Ascending aorta (tissue), 2 donors: ENCODE results near the gene ADAM19. TPM values are rescaled to one million over a fixed set of nuclear protein-coding genes. Genes with fewer than 3 reads are reported as not detected.
A peak's percentile ranks its signal among the peaks of the same experiment; 100 is the strongest.

Source experiments
- DNase-seq, 2 donors: peaks; one replicate each; pipeline ENCODE4 v3.0.0-alpha.2; 2019; ENCODE audit warnings: low spot score in 2 of 2
- H3K27ac ChIP-seq, 2 donors: fragments of 200-600 bp; sonication (generic); one replicate each; pipeline ENCODE4 v1.5.1; 2016 to 2017; ENCODE audit warnings: mild to moderate bottlenecking in 1 of 2
- H3K27me3 ChIP-seq: fragments of 200-600 bp; sonication (generic); one replicate; pipeline ENCODE4 v1.5.1; 2017
- H3K36me3 ChIP-seq, 2 donors: fragments of 200-600 bp; sonication (generic); one replicate each; pipeline ENCODE4 v1.5.1; 2016
- H3K4me1 ChIP-seq, 2 donors: fragments of 200-600 bp; sonication (generic); one replicate each; pipeline ENCODE4 v1.5.1; 2016 to 2017; ENCODE audit warnings: mild to moderate bottlenecking in 1 of 2
- H3K4me3 ChIP-seq, 2 donors: fragments of 200-600 bp; sonication (generic); one replicate each; pipeline ENCODE4 v1.5.1; 2016 to 2017; ENCODE audit warnings: mild to moderate bottlenecking in 1 of 2
- H3K9me3 ChIP-seq, 2 donors: fragments of 200-600 bp; sonication (generic); one replicate each; pipeline ENCODE4 v1.5.1; 2016
- intact Hi-C: fragments of 100-400 bp; cut with DNase I; formaldehyde crosslinking; loops from one replicate; pipeline ENCODE4 v1.15.1; 2023
- total RNA-seq: library from RNA; depleted of rRNA; stranded (reverse); fragments of >200 nt; gene quantifications from one replicate; pipeline ENCODE4 v1.1.0, GENCODE V29; 2016
- TF ChIP-seq, protein P1 (sequence below), 3 experiments: fragments of 200-600 bp in 2 of 3; fragments of 450-650 bp in 1 of 3; sonication (generic) in 2 of 3; IDR thresholded peaks; one replicate each; pipeline ENCODE4 v1.5.1; 2016 to 2019; ENCODE audit warnings: antibody characterized with exemption in 3 of 3, mild to moderate bottlenecking in 1 of 3, moderate library complexity in 1 of 3

ADAM19 gene
- total RNA-seq, 1 donor from 2014 or later, result 11.7 TPM

DNA sequence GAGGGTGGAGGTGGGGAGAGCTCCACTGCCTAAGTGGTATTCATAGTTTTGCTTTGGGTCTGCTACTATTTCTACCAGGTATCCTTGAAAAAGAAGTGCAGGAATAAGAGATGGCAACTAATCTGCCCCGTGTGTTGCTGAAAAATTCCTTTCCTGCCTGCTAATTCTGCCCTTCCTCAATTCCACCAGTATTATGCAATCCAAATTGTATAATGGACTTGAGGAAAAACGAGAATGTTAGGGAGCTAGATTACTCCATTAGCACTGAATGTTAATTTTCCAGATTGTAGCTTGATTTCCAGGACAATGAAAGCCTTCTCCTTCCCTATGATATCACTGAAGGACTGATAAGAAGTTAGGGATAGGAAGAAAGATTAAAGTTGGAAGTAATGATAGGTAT, 16.9 kb downstream of the ADAM19 start:
- intact Hi-C loops, result no loop called here
- H3K4me3 ChIP-seq, result no peak overlapping the region
- H3K9me3 ChIP-seq, result no peaks in the 10 kb centered on the region
- no peaks in the 10 kb centered on the region for H3K27me3 ChIP-seq
- H3K36me3 ChIP-seq, result no peaks in the 10 kb centered on the region
- H3K4me1 ChIP-seq, result peaks cover 9 to 36% of the 10 kb centered on the region in 2 donors
- TF ChIP-seq, protein P1, sequence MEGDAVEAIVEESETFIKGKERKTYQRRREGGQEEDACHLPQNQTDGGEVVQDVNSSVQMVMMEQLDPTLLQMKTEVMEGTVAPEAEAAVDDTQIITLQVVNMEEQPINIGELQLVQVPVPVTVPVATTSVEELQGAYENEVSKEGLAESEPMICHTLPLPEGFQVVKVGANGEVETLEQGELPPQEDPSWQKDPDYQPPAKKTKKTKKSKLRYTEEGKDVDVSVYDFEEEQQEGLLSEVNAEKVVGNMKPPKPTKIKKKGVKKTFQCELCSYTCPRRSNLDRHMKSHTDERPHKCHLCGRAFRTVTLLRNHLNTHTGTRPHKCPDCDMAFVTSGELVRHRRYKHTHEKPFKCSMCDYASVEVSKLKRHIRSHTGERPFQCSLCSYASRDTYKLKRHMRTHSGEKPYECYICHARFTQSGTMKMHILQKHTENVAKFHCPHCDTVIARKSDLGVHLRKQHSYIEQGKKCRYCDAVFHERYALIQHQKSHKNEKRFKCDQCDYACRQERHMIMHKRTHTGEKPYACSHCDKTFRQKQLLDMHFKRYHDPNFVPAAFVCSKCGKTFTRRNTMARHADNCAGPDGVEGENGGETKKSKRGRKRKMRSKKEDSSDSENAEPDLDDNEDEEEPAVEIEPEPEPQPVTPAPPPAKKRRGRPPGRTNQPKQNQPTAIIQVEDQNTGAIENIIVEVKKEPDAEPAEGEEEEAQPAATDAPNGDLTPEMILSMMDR (IDR thresholded peaks at IDR 0.05), result no peak
- peak in 1 of 2 donors; percentile 45 for DNase-seq
- peak overlapping the region; percentile 54 to 56 for H3K27ac ChIP-seq

DNA sequence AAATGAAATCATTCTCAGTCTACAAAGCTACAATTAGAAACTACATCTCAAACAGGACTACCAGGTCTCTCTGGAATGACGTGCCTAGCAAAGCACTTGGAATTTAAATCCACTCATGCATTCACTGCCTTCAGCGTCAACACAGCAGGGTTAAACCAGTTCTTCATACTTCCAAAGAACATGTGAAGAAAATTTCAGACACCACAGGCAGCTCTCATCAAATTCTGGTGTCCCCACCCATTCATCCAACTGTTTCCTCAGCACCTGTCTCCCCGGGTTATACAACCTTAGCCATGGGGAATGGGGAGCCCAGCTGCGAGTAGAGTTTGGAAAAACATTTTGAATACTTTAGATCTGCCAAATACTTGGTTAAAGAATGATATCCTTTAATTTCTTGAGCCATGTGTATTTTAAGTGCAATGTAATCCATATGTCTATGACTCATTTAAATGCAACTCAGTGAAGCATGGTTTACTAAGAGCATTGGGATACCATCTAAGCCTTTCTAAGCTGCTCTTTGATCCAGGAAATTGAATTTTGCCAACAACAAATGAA, 17.5 kb downstream of the ADAM19 start:
- no peaks in the 10 kb centered on the region for H3K27me3 ChIP-seq
- intact Hi-C loops, result no loop called here
- H3K4me1 ChIP-seq, result peaks cover 8 to 30% of the 10 kb centered on the region in 2 donors
- H3K36me3 ChIP-seq, result no peaks in the 10 kb centered on the region
- no peaks in the 10 kb centered on the region for H3K9me3 ChIP-seq
- H3K27ac ChIP-seq, result peak overlapping the region; percentile 54 to 56
- DNase-seq, result peak in 1 of 2 donors; percentile 13
- TF ChIP-seq, protein P1 (IDR thresholded peaks at IDR 0.05), result no peak
- H3K4me3 ChIP-seq, result no peak overlapping the region

DNA sequence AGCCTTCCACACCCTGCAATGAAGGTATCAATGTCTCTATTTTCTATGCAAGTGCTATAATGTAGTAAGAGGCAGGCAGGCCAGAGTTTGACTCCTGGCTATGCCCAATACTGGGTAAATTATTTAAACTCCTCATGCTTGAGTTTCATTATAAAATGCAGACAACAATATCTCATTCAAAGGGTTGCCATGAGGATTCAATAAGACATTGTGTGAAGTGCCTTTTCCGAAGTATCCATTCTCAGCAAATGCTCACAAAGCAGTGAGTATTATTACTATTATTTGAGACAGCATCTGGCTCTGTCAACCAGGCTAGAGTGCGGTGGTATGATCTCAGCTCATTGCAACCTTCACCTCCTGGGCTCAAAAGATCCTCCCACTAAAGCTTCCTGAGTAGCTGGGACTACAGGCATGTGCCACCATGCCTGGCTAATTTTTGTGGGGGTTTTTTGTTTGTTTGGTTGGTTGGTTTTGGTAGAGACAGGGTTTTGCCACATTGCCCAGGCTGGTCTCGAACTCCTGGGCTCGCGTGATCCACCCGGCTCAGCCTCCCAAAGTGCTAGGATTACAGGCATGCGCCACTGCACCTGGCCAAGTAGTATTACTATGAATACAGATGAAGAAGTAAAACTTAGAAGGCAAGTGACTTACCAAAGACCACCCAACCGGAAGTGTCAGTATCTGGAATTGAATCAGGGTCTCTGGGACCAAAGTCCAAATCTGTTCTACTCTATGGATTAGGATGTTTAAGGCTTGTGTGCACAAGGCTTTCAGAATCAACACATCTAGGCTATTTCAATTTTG, 18.8 kb downstream of the ADAM19 start:
- intact Hi-C loops, result no loop called here
- H3K27ac ChIP-seq, result peak overlapping the region in 1 of 2 donors; percentile 23
- no peaks in the 10 kb centered on the region for H3K36me3 ChIP-seq
- H3K4me3 ChIP-seq, result no peak overlapping the region
- H3K27me3 ChIP-seq, result no peaks in the 10 kb centered on the region
- H3K9me3 ChIP-seq, result no peaks in the 10 kb centered on the region
- no peak for DNase-seq
- peaks cover 3 to 21% of the 10 kb centered on the region in 2 donors for H3K4me1 ChIP-seq
- TF ChIP-seq, protein P1 (IDR thresholded peaks at IDR 0.05), result no peak

DNA sequence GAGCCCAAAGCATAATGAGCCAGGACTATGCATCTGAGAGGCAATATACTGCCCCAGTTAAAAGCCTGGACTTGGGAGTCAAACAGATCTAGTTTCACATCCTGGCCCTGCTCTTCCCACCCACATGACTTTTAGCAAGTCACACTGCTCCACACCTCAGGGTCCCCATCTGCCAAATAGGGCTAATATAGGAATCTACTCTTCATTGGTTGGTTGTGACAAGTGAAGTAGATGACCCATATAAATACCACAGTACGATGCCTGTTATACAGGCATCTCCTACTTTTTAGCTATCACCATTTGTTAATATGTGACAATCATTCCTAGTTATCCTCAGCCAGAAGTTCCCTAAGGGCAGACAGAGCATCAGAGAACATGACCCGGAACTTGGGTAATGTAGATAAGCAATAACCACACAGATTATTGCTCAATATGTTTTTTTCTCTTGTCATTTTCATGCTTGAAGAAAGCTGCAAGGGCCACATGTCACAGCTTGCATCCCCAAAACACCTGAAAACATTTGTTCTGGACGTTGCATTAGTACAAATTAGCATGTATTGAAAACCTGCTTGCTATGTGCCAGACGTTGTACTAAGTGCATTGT, 20.4 kb downstream of the ADAM19 start:
- H3K36me3 ChIP-seq, result no peaks in the 10 kb centered on the region
- H3K9me3 ChIP-seq, result no peaks in the 10 kb centered on the region
- no peak for DNase-seq
- H3K27ac ChIP-seq, result no peak overlapping the region
- TF ChIP-seq, protein P1 (IDR thresholded peaks at IDR 0.05), result no peak
- peaks cover 3 to 11% of the 10 kb centered on the region in 2 donors for H3K4me1 ChIP-seq
- H3K4me3 ChIP-seq, result no peak overlapping the region
- intact Hi-C loops, result no loop called here
- H3K27me3 ChIP-seq, result no peaks in the 10 kb centered on the region

DNA sequence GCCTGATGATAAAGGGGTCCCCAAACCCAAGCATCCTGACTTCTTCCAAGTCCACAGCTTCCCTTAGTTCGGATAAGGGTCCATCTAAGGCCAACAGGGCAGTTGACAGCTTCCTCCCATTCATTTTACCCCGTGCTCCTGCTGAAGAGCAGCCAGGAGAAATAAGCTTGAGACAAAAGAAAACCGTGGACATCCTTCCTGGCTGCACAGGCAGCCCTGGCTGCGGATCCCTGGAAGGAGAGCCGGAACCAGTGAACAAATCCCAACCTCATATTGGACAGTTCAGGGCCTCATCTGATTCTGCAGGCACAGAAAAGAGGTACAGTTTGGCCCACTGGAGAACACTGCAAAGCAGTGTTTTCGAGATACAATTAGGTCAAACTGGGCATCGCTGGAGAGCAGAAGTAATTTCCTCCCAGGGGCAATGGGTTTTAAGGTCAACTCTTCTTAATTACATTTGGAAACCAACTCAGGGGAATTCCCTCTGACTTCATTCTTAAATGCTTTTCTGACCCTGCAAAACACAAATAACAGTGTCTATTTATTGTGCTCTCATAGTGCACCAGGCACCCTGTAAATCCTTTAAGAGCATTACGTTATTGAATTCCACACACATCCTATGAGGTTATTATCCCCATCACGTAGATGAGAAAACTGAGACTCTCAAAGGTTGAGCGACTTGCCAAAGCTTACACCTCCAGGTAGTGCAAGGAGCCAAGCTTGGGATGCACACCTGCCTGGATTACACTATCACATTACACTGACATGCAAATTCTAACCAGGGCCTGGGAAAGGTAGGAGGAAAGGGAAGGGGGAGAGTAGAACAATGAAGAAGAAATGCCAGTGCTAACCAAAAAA, 21.2 kb downstream of the ADAM19 start:
- TF ChIP-seq, protein P1 (IDR thresholded peaks at IDR 0.05), result no peak
- Histone ChIP-seq H3K36me3 (no peaks in the 10 kb centered on the region), H3K4me1 (peaks cover 3 to 16% of the 10 kb centered on the region in 2 donors), H3K4me3 (no peak overlapping the region), H3K27ac (peak overlapping the region in 1 of 2 donors; percentile 52), H3K9me3 (no peaks in the 10 kb centered on the region), H3K27me3 (no peaks in the 10 kb centered on the region)
- no peak for DNase-seq
- intact Hi-C loops, result no loop called here
